Measurements from ENCODE around the gene MAP2K3.

The MAP2K3 gene

DNA sequence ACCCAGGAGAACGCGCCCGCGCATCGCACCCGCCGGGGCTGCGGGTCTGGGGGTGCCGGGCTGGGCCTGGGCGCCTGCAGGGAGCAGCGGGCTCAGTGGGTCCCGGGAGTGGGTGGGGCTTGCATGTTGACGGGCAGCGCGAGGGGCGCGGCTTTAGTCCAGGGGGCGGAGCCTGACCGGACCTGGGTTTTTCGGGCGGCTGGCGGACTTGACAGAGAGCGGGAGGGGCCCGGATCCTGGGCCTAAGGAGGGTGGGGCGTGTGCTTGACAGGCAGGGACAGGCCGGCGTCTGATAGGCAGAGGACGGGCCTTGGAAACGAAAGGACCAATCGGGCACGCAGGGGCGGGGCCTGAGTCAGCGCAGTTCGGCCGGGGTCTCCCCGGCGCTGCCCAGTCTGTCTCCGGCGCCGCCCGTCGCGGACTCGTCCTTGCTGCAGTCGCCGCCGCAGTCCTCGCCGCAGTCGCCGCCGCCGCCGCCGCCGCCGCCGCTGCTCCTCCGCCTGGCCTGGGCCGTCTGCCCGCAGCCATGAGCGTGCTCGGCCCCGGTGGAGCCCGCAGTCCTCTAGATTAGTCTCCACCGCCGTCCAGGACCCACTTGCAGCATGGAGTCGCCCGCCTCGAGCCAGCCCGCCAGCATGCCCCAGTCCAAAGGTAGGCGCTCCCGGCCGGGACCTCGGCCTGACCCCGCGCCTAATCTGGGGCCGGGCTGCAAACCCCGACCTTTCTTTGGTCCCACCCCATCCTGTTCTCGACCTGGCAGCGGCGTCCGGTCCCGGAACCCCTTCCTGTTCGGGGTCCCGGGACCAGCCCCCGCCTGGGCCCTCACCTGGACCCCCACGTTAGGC is at the start of gene MAP2K3:
Gene MAP2K3, plus strand, starts transcription at position 393 of the 845 bp plus-strand sequence. Its CDS starts 210 bp downstream, at position 603.
- peak; percentile 97 for DNase-seq

DNA sequence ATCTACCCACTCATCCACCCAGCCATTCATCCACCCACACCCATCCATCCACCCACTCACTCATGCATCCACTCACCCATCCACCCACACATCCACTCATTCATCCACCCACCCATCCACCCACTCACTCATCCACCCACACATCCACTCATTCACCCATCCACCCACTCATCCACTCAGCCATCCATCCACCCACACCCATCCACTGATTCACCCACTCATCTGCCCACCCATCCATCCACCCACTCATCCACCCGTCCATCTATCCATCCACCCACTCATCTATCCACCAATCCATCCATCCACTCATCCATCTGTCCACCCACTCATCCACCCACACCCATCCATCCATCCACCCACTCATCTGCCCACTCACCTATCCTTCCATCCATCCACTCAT is 48.6 kb upstream of the MAP2K3 start:
- DNase-seq: no peak

DNA sequence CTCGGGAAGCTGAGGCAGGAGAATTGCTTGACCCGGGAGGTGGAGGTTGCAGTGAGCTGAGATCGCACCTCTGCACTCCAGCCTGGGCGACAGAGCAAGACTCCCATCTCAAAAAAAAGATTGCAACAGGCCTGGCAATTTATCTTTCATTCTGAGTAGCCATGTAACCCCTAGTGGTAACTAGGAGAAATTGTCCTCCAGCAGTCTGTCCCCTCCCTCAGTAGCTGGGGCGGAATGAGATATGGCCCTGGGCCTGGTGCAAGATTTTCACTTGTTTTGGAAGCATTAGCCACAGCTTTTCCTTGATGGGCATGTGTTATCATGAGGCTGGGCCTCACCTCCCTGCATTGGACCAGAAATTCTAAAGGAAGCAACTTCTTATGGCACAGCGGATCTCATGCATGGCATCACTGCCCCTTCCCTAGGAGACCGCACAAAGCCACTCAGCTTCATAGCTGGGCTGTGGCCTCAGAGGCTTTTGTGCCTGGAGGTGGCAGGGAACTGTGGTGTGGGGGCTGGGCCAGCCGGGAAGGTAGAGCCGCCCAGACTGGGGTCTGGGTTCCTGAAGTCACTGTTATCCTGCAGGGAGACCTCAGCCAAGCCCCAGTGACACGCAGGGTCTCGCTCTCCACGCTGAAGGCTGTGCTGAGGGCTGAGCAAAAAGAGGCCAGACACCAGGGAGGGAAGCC is 44.7 kb upstream of the MAP2K3 start:
- no peak for DNase-seq

DNA sequence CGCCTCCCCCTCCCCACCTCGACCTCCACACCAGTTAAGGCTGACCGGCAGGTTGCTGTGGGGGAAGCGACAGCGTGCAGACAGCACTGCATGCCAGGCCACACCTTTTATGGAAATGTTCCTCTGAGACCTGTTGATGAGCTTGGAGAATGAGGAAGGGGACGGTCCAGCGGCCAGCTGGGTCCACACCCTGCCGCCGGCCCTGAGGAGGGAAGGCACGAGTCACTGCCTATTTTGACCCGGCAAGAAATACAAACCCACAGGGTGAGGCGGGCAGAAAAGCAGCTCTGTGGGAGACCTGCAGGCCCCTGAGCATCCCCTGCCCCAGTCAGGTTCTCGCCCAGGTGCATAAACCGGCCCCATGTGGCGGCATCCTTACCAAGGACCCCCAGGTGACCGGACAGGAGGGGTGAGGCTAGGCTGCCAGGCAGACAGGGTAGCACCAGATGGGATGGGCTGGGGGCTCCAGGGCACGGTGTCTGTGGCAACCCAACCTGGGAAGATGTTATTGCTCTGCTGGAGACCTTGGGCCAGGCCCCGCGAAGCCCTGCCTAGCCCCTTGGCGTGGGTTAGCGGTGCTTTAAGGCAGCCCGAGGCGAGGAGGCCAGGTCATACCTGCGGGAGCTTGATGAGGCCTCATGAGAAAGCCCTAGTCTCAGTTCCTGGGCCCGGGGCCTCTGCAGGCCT is 44.0 kb upstream of the MAP2K3 start:
- no peak for DNase-seq

DNA sequence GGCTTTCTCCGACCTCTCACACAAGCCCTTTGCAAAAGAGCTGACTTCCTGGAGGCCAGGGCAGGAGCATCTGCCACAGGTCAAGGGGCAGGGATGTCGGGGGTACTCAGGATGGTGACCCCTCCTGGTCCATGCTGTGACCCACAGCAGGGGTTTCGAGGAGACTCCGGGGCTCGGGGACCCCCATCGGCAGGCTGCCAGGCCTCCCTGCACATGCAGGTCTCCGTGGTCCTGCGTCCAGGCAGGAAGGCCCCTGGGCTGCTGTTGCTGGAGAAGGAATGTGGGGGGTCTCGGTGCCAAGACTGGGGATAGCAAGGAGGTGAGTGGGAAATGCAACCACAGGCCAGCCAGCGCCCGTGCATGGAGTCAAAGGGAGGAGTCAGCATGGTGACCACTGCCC is 42.9 kb upstream of the MAP2K3 start:
- DNase-seq: no peak

DNA sequence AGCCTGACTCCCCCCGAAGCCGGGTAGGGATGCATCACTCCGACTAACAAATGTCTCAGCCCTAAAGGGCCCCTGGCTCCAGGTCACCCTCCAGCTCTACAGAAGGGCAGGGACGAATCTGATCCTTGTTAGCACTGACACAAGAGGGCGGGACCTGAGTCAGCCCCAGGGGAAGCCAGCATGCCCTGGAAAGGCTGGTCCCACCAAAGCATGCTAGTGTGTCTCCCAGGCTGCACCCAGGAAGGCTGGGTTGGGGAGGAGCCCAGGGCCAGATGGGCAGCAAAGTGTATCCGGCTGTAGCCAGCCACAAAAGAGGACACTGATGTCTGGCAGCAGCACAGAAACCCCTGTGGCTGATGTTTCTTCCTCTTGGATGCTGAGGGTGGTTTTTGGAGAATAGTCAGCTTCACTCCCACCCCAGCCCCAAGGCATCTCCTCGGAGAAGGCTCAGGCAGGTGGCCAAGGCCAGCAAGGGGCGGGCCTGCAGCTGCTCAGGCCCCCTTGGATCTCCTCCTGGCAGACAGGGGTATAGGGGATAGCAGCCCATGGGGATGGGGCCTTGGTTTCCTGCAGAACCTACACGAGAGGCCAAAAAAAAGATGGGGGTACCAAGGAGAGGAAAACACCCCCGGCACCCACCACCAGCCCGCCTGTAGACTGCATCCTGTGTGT is 42.3 kb upstream of the MAP2K3 start:
- no peak for DNase-seq

DNA sequence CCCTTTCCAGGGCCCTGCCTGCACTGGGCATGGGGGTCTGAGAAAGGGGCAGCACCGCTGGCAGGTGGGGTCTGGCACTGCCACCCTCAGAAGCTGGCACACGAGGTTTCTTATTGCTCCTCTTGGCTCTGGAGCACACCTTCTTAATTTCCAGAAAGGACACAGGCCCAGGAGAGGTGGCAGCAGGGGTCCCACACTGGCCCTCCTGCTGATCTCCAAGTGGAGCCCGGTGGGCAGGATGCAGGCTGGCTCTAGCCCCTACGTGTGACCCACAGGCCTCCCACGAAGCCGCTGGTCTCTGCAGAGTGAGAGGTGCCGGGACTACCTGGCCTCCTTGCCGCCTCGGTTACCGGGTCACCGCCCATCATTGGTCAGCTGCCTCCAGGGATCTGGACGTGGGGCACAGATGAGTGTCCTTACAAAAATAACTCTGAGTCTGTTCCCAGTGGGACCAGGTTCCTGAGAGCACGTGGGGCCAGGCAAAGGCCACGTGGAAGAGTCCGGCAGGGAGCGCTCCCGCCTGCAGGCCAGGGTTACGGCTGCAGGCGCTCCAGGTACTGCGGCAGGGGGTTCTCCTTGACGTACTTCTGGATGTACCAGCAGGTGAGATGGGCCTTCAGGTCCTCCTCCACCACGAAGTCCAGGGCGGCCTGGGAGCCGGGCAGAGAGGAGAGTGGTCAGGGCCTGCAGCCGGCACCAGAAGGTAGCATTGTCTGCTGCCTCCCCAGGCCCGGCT is 41.6 kb upstream of the MAP2K3 start:
- DNase-seq: no peak

DNA sequence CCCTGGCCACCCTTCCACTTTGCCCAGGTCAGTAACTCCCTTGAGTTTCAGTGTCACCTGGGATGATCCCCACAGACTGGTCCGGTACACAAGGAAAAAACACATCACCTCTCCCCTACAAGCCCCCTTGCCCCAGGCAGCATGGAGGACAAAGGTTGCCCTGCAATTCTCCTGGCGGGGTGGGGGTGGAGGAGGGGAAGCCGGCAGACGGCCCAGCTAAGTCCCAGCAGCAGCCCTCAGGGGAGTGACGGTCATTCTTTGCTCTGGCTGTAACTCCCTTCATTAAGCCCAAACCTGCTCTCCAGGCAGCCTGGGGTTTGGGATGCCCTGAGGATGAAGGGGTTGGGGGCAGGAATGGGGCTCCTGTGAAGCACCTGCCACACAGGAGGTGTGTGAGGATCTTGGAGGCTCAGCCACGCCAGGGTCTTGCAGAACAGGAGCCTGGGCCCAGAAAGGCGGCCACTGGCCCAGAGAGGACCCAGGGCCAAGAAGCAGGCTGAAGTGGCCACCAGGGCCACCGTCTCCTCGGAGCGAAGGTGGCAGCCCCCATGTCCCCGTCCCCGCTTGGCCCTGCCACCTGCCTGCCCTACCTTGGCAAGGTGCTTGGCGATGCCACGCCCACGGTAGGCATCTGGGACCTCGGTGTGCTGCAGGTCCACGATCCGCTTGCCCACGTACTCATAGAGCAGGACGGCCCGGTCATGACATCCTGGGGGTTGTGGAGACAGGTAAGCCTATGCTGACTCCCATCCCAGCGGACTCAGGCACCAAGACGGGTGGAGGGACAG is 40.8 kb upstream of the MAP2K3 start:
- DNase-seq: no peak

DNA sequence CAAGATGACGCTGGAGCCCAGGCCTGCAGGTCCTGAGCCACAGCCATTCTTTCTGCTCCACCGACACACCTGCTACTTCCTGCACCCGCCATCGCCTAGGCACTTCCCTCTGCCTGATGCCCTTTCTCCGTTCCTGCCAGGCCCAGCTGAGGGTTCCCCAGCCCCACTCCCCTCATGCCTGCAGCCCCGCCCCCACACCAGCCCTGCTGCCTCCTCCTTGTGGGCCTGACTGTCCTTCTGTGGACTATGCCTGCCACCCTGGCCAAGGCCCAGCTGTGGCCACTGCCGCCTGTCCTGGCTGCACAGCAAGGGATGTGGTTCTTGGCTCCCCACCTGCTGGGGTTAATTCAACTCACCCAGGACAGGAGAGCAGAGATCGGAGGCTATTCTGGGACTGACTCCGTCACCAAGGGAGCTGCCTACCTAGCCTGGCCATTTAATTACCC is 38.8 kb upstream of the MAP2K3 start:
- DNase-seq: no peak

DNA sequence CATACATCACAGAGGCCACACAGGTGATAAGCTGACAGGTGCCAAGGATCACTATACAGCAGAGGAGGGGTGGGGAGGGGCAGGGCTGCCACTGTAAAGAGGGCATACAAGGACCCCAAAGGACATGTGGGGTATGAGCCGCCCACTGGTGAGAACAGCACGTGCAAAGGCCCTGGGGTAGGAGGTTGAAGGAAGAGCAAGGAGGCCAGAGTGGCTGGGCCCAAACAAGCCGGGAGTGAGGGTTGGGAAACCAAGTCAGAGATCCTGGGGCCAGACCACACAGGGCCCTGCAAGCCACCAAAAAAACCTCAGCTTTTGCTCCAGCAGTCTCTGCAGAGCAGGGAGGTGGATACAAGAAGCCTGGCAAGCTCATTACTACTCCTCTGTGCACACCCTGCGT is 37.8 kb upstream of the MAP2K3 start:
- no peak for DNase-seq

DNA sequence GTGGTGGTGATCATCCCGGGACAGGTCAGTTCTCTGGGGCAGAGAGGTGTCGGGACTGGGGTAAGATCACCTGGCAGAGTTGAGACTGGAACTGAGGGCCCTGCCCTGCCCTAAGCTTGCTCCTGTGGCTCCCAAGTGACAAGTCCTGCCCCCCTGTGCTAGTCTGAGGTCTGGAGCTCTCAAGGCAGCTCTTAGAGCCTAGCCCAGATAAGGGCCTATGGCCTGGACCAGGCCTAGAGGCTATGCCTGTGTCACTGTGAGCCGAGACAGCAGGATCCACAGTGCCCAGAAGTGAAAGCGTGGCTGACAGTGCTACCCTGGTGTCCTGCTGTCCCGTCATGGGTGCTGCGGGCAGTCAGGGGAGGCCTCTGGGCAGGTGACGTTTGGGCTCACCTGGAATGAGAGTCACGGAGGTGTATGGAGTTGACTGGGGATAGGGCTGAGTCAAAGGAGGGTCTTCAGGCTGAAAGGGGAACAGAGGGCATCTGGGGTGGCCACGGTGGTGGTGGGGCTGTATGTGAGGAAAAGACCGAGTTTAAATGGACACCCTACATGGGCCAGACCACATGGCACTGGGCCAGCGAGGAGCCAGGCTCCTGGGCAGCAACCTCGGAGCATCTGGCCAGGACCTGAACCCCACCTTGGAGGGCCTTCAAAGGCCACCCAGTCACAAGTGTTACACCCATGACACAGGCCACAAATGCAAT is 36.8 kb upstream of the MAP2K3 start:
- no peak for DNase-seq

DNA sequence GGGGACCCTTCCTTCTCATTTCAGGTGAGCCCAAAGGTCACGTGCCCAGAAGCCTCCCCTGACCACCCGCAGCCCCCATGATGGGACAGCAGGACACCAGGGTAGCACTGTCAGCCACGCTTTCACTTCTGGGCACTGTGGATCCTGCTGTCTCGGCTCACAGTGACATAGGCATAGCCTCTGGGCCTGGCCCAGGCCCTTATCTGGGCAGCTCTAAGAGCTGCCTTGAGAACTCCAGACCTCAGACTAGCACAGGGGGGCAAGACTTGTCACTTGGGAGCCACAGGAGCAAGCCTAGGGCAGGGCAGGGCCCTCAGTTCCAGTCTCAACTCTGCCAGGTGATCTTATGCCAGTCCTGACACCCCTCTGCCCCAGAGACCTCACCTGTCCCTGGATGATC is 36.0 kb upstream of the MAP2K3 start:
- no peak for DNase-seq

DNA sequence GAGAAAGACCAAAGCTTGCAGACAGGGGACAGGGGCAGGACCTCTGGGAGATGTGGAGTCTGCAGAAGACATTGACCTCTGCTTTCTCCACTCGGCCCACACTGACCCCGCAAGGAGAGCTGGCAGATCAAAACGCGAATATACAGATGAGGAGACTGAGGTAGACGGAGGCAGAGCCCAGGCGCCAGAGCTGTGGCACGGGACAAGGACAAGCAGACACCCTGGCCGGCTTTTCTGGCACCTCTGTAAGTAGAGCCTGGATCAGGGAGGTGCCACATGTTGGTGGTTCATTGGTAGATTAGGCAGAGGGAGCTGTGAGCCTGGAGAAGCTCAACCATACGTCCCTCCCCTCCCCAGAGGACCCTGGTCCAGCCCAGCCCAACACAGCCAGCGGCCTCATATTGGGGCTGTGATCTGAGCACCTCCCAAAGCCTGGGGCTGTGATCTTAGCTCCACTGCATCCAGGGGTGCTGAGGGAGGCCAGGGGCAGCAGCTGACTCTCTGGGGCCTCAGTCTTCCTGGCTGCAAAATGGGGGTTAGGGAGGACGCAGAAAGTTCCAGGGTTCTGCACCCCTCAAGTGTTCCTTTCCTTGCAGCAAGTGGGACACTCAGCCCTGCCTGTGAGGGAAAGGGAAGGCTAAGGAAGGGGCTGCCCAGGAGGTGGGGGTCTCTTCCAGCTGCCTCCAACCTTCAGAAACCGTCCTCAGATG is 35.3 kb upstream of the MAP2K3 start:
- no peak for DNase-seq

DNA sequence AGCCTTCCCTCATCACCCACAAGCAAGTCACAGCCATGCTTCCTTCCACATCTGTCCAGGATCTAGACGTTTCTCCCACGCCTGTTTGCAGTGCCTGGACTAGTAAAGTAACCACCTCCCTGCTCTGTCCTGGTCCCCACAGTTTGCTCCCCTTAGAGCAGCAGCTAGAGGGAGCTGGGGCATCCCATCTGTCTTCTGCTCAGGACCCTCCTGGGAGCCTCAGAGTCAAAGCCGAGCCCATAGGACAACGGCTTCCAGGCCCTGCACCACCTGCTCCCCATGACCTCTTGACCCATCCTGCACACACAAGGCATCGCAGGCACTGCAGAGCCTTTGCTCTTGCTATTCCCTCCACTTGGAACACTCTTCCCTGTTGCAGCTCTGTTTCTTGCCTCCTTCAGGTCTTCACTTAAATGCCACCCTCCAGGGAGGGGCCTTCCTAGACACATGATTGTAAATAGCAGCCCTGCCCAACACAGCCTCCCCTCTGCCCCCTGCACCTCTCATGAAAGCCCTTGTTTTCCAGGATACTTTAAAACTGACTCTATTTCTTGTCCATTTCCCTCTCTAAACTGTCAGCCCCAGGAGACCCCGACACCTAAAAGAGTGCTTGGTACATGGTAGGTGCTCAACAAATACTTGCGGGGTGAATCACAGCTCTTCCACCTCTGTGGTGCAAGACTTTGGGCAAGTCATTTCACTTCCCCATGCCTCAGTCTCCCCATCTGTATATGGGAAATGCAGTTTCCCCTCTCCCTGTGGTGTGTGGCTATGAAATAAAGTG is 34.4 kb upstream of the MAP2K3 start:
- DNase-seq: no peak

DNA sequence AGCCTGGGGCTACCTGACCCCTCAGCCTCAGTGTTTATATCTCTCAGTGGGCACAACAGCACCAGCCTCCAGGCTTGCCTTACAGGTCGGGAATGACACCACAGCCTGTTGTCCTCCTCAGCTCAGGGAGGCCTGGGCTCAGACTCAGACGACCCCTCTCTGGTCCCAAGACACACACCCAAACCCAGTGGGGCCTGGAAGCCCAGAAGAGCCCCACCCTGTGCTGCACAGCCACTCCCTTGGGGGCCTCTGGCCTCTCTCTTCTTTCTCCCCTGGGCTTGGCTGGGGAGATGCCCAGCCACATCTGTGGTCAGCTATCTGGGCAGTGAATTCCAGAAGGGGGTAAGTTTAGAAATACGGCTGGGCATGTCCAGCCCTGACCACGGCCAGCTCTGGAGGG is 33.7 kb upstream of the MAP2K3 start:
- no peak for DNase-seq

DNA sequence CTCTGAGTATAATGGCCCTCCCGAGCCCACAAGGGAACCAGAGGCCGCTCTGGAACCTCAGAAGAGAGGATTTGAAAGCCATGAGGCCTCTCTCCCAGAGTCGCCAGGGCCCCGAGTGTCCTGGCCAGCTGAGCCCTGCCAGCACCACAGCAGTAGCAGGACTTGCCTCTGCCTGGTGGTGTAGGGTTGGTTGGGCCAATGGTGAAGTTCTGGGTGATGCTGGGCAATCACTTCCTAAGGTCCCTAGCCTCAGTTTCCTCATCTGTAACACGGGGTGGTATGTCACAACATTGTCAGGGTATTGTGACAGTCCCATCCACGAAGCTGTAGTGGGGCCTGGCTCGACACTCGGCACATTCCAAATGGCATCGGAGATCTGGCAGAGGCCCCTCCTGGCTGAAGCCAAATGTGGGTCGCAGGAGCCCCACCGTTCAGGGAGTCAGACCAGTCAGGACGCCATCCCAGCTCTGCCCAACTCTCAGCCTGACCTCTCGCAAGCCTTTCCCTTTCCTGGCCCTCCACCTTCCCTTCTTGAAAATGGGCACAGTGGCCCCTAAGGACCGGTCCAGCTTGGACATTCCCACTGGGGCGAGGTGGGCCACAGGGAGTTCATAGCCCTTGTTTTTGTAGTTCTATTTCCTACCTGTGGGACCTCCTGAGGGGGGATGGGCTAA is 33.0 kb upstream of the MAP2K3 start:
- DNase-seq: no peak

DNA sequence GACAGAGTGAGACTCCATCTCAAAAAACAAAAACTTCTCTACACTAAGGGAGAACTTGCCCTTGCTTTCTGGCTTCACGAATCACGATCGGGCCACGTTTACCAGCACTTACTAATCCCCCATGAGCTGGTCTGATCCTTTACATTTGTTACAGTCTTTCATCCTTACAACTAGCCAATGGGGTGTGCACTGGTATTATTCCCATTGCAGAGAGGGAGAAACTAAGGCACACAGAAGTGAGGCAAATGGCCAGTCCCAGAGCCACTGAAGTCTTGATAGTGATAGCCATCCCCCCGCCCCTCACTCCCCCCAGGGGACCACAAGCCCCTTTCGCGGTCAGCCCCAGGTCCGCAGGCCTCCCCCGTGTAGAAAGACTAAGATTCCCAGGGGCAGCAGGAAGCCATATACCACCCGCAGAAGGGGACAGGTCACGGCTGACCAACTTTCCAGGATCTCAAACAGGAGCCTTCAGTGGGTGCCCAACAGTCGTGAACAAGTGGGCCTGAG is 32.2 kb upstream of the MAP2K3 start:
- no peak for DNase-seq

DNA sequence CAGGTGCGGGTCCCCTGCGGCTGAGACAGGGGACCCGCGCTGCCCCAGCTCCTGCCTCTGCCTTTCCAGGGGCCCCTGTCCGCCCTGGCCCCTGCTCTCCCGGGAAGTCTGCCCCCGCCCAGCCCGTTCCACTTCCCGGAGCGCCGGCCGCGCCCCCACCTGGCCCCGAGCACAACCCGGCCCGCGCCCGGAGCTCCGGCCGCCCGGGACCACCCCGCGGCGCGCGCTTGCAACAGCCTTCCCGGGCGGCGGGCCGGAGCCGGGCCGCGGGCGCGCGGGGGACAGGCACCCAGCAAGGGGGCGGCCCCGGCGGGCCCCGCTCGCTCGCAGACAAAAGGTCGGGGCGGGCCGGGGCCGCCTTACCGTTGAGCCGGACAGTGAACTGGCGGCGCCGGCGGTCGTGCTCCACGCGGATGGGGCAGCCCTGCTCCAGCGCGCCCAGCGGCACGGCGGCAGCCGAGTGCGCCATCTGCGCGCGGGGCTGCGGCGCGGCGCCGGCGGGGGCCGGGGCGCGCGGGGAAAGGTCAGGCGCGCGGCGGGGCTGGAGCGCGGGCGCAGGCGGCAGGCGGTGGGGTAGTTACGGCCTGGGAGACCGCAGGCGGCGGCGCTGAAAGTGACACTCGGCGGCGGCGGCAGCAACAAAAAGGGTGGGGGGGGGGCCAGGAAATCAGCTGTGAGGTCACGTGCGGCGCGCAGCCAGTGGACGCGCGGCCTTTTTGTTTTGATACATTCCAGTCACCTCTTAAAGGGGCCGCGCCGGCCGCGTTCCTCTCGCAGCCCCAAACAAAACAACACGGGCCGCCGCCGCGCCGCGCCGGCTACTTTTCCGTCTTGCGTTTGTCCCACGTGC is 31.5 kb upstream of the MAP2K3 start, which contains the start of gene NATD1:
Gene NATD1, minus strand, starts transcription at position 615 of the 850 bp plus-strand sequence. Its CDS starts 146 bp downstream, at position 469.
- peak; percentile 74 for DNase-seq
